GM18868 (cell line): Measurements from ENCODE around the gene HHIPL1.

ENCODE experiments used
- ATAC-seq: cut with Tn5 transposase; IDR thresholded peaks from one replicate; pipeline ENCODE4 v1.9.1; 2021; ENCODE audit warnings: mild to moderate bottlenecking, moderate library complexity; ENCODE audit not compliant: unreplicated experiment

The HHIPL1 gene

DNA sequence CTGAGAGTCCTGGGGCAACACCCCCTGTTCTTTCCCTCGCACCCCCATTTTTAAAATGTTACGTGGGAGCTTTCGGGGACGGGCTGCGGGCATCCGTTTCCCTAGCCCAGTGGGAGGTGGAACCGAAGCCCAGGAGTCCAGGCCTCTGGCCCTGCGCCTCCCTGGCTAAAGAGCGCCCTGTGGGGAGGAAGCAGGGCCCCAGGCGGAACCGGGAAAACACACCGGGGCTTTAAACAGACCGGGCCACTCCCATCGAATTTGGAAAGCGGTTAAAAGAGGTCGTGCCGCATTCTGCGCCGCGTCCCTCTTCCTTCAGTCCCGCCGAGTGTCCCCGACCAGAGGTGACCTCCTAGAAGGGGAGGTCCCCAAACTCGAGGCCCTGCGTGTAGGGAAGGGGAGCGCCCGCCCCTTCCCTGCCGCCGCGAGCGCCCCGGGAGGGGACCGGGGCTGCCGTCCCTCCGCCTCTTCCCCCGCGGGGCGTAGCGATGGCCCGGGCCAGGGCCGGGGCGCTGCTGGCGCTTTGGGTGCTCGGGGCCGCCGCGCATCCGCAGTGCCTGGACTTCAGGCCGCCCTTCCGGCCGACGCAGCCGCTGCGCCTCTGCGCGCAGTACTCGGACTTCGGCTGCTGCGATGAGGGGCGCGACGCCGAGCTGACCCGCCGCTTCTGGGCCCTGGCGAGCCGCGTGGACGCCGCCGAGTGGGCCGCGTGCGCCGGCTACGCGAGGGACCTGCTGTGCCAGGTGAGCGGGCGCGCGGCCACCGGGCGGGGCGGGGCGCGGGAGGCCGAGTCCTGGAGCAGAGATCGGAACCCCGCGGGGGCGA is at the start of gene HHIPL1:
HHIPL1 (plus strand) TSS at position 407 of the 822 bp plus-strand sequence; CDS start at position 486, 79 bp downstream.
- ATAC-seq, result no peak

DNA sequence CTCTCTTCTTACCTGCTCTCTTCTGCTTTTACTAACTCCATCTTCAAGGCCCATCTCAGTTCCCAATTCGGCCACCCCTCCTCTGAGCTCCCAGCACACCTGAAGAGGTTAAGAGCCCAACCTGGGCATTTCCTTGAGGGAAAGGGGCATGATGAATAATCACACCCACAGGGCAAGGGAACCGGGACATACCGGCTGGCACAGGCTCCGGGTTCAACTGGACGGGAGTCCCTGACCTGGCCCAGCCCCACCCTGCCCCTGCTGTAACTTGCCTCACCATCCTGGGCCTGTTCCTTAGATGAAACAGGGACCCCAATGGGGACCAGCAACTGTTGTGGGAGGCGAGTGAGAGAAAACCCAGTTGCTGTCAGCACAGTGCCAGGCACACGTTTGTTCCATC is 49.4 kb upstream of the HHIPL1 start:
- no peak for ATAC-seq

DNA sequence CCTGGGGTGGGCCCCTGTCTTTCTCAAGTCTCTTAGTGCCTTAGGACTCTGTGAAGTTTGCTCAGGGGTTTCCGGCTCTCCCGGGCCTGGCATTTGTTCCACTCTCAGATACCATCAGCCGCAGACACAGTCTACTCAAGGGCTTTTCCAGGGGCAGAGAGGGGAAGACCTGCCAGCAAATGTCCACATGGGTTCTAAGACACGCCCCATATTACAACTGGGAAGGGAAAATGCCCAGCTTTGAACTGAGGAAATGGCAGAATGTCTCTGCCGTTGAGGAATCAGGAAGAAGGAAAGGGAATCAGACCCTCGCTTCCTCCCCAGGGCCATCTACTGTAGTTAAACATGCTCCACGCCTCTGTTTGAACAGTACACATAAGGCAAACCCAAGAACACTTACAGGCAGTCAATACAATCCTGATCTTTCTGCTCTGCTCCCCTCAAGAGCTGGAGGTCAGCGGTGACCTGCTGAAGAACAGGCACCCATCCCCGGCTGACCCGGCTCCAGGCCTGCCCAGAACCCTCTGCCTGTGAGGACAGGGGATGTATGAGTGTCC is 48.8 kb upstream of the HHIPL1 start:
- no peak for ATAC-seq

DNA sequence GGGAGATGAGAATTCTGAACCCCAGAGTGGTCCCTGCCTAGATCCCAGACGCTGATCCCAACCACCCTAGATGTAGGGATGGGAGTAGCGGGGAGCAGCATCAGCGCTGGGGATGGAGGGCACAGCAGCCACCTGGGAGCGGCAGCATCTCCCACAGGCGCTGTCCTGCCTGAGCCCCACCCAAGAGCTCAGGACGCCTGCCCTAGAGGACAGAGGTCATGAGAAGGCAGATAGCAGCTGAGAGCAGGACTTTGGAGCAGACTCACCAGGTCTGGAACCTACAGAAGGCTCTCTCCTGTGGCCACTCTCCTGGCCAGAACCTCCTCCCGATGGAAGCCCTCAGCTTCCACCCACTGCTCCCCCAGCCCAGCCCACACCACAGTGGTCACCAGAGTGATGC is 48.2 kb upstream of the HHIPL1 start:
- ATAC-seq, result no peak

DNA sequence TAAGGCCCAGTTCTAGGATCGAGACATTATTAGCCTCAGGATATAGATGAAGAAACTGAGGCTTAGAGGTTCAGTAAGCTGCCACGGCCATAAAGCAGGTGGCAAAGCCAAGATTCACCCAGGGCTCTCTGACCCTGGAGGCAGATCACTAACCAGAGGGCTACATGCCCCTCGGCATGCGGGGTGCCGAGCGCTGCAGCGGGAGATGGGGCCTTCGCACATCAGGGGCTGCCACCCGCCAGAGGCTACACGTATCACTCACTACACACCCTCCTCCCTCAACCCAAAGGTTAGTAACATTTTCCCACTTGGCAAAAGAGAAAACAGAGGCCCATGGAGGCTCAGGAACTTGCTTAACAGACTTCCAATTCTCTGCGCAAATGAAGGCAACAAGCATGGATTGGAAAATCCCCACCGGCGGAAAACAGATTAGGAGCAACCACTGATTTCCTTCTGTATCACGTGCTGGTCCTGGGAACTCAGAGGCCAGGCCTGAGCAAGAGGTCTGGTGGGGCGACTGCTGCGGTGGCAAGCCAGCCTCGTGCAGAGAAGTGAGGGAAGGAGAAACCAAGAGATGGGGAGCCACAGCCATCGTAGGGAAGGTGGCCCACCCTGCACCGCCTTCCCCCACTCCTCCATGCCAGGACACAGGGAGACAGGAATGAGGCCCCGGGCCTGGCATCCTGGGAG is 46.9 kb upstream of the HHIPL1 start:
- ATAC-seq, result no peak

DNA sequence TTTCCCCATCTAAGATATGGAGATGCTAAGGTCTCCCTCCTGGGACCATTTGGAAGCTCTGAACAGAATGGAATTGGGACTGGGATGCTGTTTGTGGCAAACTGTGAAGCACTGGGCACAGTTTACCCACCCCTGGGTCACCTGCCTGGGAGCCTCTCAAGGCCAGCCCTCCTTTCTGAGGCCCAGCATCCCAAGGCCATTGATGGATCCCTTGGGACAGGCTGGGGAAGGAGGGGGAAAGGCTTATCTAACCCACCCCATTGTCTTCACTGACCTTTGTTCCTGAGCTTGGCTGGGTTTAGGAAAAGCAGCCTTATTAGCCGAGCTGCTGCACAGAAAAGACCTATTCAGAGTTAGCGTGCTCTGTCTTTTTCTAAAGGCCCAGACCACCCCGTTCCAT is 46.2 kb upstream of the HHIPL1 start:
- ATAC-seq, result no peak

DNA sequence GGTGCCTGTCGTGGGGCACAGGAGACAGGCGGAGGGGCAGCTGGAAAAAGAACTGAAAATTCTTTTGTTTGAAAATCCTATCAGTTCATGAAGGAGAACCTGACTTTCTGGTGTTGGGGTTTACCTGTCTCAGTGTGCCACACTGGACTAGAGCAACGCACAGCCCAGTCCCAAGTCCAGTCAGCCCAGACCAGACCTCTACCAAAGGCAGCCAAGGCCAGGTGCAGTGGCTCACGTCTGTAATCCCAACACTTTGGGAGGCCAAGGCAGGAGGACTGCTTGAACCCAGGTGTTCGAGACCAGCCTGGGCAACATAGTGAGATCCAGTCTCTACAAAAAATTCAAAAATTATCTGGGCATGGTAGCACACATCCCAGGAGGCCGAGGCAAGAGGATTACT is 45.5 kb upstream of the HHIPL1 start:
- no peak for ATAC-seq

DNA sequence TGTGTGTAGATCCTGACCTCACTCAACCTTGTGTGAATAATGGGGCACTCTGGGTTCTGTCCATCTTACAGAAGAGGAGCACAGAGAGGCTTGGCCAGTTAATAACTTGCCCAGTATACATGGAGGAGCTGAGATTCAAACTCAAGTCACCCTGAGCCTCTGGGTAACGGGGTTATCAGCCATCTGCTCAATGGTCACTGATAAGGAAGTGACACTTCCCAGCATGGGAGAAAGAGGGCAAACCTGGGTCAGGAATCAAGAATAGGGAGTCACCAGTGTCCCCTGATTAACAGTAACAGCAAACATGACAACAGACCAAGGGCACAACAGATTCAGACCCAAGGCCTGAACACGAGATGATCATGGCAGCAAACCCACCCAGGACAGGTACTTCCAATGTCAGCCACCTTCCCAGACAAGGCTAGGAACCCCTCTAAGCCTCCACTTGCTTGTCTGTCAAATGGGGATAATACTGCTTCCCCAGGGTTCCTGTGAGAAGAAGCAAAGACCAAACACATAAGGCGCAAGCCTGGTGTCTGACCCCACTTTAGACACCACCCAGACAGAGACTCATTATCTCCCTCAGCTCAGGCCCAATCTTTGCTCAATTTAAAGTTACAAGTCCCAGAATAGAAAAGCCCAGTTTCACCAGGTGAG is 44.6 kb upstream of the HHIPL1 start:
- ATAC-seq, result no peak

DNA sequence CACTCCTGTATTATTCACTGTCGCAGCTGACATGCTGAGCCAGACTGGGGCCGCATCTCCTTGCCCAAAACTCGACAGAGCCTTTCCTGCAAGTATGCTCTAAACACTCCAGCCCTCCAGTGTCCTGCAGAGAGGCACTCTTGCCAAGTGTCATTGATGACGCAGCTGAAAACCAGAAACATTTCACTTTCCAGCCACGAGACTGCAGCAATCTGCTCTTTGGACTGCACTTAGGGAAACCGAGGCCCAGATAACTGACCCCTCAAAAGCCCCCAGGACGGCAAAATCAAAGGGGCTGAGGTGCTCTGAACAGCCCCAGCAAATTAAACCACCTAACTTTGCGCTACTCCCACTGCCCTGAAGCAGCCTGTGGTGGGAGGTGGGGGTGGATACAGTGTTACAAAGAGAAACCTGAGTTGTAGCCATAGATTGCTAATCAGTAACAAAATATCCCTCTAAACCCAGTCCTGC is 43.5 kb upstream of the HHIPL1 start:
- no peak for ATAC-seq

DNA sequence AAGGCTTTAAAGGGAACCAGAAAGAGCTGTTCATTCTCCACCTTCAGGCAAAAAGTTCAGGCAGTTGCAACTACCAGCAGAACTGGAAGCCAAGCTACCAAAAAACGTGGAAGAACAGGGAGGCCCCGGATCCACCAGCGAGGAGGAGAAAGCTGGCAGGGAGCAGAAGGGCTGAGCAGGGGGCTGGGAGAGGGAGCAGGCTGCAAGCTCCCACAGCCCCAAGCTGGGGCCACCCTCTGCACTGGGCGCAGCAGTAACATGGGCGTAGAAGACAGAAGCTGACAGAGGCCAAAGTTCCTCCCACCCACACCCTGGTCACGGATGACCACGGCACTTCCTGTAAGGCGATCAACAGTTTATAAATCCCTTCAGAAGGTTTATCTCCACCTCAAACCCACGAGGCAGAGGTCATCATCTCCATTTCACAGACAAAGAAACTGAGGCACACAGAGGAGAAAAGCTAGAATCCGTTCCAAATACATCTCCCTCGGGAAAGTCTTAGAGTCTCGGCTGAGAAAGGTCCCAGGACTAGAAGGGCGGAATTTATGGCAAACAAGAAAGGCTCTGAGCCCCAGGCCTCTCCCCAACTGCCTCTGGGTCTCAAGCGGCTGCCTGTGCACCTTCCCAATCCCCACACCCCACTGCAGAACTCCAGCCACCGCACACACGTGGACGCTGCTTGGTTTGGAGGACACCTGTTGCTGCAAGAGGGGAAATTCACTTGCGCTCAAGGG is 42.7 kb upstream of the HHIPL1 start:
- ATAC-seq, result no peak

DNA sequence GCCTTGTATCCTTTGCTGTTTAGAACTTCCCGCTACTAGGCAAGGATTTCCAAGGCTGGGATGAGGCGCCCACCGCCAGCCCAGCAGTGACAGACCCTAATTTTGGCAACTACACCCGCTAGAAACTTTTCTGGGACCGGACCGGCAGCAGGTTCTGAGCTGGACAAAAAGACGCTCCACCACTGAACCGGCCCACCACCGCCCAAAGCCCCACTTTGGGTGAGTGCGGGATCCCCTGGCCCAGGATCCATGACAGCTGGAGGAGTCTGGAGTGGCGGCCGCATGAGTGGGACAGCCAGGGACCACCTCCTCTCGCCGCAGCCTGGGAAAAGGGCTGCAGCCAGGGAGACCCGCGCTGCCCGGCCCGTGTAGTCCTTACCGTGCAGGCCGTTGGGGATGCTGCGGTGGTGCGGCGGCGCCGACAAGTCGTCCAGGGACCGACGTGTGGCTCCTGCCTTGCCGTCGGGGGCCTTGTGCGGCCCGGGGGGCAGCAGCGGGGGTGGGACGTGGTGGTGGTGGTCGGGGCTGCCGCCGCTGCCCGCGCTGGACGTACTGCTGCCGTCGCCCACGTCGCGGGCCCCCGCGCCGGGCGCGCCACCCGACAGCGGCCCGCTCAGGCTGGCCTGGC is 42.0 kb upstream of the HHIPL1 start:
- no peak for ATAC-seq

DNA sequence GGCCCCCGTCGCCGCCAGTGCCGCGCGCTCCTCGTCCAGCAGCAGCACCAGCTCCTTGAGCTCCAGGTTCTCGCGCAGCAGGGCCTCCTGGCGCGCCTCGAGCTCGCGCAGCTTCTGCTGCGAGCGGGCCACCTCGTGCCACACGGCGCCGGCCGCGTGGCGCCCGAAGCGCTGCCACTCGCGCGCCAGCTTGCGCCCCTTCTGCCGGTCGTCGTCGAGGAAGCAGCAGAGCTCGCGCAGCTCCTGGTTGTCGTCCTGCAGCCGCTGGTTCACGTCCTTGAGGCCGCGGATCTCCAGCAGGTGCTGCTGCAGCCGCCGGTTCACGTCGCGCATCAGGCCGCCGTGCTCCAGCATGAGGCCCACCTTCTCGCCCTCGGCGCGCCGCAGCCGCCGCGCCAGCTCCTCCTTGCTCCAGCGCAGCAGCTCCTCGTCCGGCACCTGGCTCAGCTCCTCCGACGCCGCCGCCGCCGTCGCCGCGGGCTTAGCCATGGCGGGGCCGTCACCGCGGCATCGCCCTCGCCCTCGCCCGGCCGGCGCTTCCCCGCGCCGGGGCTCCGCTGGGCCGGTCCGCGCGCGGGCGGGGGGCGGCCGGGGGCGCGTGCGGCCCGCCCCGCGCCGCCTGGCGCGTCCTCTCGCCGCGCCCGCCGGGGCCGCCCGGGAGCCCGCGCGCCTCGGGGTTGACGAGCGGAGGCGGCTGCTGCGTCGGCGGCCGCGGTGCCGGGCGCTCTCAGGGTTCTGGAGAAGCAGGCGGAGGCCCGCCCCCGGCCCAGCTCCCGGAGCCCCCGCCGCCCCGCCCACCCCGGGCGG is 41.3 kb upstream of the HHIPL1 start, which contains the start of gene CCDC85C:
CCDC85C (minus strand) TSS at position 737 of the 807 bp plus-strand sequence; CDS start at position 489, 248 bp downstream.
- ATAC-seq, result peak; percentile 4

DNA sequence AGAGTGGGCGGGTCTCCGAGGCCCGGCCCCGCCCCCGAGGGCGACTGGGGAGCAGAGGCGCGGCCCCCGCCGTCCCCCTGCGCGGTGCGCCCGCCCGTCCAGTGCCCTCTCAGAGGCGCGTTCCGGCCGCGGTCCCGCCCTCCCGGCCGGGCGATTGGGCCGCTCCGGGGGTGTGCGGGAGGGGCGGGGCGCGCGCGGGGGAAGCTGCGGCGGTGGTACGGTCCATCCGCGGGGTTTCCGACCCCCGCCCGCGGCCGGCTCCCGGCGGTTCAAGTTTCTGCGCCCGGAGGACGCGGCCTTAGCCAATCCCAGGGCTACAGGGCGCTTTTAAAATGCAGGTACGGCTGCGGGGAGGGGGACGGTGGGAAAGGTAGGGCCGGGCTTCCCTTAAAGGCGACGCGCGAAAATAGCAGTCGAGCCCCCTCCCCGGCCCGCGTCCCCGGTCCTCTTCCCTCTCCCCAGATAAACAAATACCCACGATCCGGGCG is 40.6 kb upstream of the HHIPL1 start:
- peak; percentile 92 for ATAC-seq

DNA sequence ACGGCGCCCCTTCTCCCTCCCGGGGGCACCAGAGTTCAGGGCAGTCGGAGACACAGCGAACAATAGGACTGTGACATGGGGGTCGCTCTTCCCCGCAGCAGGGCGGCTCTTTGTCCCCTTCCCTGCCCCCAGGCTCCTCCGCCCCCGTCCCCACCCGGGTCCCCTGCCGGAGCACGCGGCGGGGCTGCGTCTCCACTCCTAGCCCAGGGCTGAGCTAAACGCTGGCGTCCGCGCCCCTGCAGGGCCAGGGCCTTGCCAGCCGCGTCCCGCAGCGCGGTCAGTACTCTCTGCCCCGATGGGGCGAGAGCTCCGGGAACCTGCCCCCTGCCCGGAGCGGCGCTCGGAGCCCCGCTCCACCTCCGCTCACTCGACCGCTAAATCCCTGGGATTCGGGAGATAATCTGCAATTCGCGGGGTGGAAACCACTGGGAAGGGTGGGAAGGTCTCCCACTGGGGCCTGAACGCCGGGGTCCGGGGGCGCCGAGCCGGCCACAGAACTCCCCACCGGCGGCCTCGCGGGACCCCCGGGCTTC is 40.1 kb upstream of the HHIPL1 start:
- no peak for ATAC-seq

DNA sequence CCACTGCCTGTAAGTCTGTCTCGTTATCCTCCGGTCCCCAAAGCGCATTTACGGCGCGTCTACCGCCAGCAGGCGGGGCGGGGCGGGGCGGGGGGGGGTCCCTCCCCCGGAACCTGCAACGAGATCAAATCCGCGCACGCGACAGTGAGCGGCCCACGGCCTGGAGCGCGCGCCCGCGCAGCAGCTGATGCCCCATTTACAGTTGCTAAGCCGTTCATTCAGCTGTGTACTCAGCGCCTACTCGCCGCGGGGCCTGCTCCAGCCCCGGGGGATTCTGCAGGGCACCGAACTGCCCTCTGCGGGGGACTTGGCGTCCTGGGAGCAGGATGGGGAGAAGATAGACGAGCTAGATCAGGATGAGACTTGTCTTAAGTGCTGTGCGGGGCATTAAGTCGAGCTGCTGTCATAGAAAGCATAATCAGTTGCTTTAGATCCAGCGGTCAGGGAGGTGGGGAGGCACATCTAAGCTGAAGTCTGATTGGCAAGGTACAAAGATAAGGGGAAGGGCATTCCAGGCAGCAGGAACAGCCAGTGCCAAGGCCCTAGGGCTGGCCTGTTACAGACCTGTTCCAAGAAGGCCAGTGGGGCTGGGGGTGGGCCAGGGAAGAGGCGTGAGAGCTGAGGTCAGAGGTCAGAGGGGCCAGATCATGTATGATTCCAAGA is 39.5 kb upstream of the HHIPL1 start:
- peak; percentile 37 for ATAC-seq

DNA sequence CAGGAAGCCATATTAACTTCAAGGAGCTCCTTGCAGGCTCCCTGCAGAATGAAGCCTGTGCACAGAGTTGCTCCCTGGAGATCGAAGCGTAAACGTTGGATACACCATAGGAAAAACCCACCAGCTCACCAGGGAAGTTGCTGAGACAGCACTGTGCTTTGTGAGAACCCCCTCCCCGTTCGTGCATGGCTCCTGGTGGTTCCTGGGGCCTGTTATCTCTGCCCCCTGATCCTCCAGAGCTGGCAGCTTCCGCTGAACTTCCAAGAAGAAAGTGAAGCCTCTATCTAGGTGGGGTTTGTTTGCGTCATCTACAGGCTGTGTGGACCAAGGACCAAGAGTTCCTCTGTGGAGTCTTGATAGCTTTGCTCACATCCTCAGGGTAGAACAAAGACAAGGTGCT is 38.6 kb upstream of the HHIPL1 start:
- ATAC-seq, result no peak

DNA sequence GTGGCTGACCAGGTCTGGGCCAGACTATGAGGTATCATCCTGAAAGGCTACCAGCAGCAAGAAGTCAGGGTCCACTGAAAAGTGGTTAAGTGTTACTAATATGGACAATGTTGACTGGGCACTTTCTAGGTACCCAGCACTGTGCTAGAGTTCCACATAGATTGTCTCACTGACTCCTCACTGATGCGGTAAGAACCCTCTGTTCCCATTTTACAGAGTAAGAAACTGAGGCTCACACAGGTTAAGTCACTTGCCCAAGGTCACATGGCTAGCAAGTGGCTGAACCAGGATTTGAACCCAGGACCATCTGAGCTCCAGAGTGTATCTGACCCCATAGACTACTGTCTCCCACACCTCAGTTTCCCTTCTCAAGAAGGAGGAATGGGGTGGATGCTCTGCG is 36.3 kb upstream of the HHIPL1 start:
- no peak for ATAC-seq
